IPS-15b (cell line): ENCODE data around the gene MMEL1.

Experiments
- H3K27me3 ChIP-seq: one replicate; pipeline ENCODE4 v1.6.1; 2013; ENCODE audit warnings: low read length; ENCODE audit not compliant: control insufficient read depth, insufficient read depth
- H3K36me3 ChIP-seq: one replicate; pipeline ENCODE4 v1.6.1; 2013; ENCODE audit warnings: low read length; ENCODE audit not compliant: control insufficient read depth, insufficient read depth
- H3K4me1 ChIP-seq: one replicate; pipeline ENCODE4 v1.6.1; 2013; ENCODE audit warnings: mild to moderate bottlenecking, low read length; ENCODE audit not compliant: control insufficient read depth, insufficient read depth
- H3K4me3 ChIP-seq: one replicate; pipeline ENCODE4 v1.5.1; 2013; ENCODE audit warnings: low read depth, low read length
- H3K9ac ChIP-seq: one replicate; pipeline ENCODE4 v1.6.1; 2013; ENCODE audit warnings: low read depth, mild to moderate bottlenecking, low read length
- H3K9me3 ChIP-seq: one replicate; pipeline ENCODE4 v1.6.1; 2013; ENCODE audit warnings: mild to moderate bottlenecking, low read length; ENCODE audit not compliant: control insufficient read depth, insufficient read depth

The MMEL1 gene

DNA sequence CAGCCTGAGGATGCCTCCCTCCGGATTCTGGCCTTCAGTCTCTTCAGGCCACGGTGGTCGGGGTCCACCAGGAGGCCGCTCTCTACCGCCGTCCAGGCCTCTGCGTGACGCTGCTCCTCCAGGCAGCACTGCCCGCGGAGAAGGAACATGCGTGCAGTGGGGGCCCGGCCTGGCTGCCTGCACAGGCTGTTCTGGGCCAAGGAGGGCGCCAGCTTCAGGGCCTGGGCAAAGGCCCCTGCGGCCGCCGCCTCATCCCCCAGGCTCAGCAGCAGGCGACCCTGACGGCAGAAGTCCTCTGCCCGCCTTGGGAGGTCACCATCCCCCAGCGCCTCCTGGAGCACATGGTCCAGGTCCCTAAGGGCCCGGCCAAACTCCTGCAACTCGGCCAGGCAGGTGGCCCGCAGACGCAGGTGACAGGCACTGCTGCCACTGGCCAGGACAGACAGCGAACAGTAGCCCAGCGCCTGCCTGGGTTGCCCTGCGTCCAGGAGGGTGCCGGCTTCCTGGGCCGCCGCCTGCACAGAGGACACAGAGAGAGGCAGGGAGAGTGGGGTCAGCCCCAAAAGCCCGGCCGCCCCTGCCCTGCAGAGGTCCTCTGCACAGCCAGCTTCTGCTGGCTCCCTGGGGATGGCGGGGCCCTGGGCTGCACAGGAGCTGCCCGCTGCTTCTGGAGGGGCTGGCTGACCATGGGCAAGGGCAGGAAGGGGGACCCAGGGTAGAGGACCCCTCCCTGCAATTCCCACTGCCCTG is 8.7 kb upstream of the MMEL1 start:
- Histone ChIP-seq H3K36me3 (no peaks in the 10 kb centered on the region), H3K9ac (no peak overlapping the region), H3K4me3 (peak overlapping the region; percentile 70), H3K4me1 (no peaks in the 10 kb centered on the region), H3K9me3 (peaks cover 4% of the 10 kb centered on the region), H3K27me3 (peaks cover 12% of the 10 kb centered on the region)

DNA sequence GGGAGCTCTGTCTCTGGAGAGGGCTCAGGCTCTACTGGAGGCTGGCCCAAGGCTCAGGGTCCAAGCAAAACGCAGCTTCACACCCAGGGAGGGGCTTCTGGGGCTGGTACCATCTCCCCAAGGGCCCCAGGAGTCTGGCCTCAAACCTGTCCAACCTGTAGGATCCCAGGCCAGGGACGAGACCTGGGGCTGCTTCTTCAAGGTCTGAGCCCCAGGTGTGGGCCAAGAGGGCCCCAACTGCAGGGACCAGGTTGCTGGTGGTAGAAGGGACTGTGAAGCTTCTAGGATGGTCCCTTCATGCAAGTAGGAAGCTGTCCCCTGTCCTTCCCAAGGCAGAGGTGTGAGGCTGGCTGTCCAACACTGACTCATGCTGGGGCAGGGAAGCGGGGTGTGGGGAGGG is 7.8 kb upstream of the MMEL1 start:
- H3K27me3 ChIP-seq = peaks cover 12% of the 10 kb centered on the region

DNA sequence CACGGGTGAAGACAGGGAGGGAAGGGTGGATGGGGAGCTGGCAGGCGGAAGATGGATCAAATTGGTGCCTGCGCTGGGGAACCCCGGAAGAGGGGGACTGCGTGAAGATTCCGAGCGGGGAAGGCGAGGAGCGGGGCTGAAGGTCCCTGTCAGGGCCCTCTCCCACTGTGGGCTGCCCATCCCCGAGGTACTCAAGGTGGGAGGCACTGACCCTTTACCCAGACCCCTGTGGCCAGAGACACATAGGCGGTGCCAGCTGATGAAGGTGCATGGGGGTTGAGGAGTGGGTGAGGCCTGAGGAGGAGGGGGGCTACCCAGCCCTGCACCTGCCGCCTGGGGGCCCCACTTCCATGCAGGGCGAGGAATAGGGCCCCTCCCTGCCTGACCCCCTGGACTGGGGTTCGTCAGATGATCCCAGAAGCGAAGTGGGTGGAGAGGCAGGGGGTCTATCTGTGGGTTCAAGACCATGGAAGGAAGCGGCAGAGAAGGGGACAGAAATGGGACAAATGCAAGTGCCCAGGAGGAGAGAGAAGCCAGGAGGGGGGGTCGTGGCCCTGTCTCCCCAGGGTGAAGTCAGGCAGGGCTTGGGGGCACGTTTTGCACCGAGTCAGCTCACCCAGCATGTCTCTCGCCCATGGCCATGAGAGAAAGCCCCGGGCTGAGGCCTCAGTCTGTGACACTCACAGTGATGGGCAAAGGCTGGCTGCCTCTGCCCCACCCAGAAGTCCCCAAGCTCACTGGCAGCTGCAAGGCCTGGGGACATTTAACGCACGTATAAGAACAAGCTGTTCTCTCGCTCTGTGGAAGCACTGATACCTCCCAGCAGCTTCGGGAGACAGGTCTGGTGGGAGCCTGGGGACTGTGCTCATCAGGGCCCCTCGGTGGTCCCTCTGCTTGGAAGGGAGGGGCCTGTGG is 7.0 kb upstream of the MMEL1 start:
- no peaks in the 10 kb centered on the region for H3K4me1 ChIP-seq
- H3K36me3 ChIP-seq = no peaks in the 10 kb centered on the region
- no peak overlapping the region for H3K4me3 ChIP-seq
- no peak overlapping the region for H3K9ac ChIP-seq
- H3K27me3 ChIP-seq = peaks cover 12% of the 10 kb centered on the region
- H3K9me3 ChIP-seq = peaks cover 4% of the 10 kb centered on the region

More for the DNA sequence above, 7.8 kb upstream of the MMEL1 start:
- Histone ChIP-seq H3K9ac (no peak overlapping the region), H3K36me3 (no peaks in the 10 kb centered on the region), H3K9me3 (peaks cover 4% of the 10 kb centered on the region), H3K4me3 (no peak overlapping the region), H3K4me1 (no peaks in the 10 kb centered on the region)

- Histone ChIP-seq H3K9ac (no peak overlapping the region), H3K36me3 (no peaks in the 10 kb centered on the region), H3K27me3 (peaks cover 12% of the 10 kb centered on the region)
These were observed 6.4 kb upstream of the MMEL1 start for GRCh38 chr1:2639203-2639602.

DNA sequence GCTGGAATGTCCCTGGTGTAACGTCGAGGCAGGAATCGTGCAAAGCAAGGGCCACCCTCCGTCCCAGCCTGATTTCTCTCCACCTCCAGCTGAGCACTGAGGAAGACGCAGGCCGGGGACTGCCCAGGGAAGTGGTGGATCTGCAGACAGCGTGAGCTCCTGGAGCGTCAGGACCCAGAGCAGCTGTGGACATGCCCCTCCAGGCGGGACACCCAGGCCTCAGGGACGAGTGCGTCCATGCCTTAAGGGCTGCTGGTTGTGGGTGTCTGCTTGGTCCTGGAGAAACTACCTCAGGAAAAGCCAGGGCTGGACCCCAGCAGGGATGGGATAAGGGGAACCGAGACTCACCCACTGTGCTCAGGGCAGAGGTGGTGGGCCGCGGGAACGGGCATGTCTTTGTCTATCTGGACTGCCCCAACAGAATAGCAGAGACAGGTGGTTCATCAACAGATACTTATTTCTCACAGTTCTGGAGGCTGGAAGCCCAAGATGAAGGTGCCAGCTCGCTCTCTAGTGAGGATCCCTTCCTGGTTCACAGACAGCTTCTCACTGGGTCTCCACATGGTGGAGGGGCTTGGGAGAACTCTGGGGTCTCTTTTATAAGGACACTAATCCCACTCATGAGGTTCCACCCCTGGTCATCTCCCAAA is 5.8 kb upstream of the MMEL1 start:
- Histone ChIP-seq H3K36me3 (no peaks in the 10 kb centered on the region), H3K27me3 (peaks cover 12% of the 10 kb centered on the region), H3K4me1 (no peaks in the 10 kb centered on the region), H3K9ac (no peak overlapping the region), H3K9me3 (peaks cover 4% of the 10 kb centered on the region), H3K4me3 (no peak overlapping the region)

More at GRCh38 chr1:2639203-2639602, 6.4 kb upstream of the MMEL1 start:
- Histone ChIP-seq H3K4me3 (no peak overlapping the region), H3K4me1 (no peaks in the 10 kb centered on the region), H3K9me3 (peaks cover 4% of the 10 kb centered on the region)

DNA sequence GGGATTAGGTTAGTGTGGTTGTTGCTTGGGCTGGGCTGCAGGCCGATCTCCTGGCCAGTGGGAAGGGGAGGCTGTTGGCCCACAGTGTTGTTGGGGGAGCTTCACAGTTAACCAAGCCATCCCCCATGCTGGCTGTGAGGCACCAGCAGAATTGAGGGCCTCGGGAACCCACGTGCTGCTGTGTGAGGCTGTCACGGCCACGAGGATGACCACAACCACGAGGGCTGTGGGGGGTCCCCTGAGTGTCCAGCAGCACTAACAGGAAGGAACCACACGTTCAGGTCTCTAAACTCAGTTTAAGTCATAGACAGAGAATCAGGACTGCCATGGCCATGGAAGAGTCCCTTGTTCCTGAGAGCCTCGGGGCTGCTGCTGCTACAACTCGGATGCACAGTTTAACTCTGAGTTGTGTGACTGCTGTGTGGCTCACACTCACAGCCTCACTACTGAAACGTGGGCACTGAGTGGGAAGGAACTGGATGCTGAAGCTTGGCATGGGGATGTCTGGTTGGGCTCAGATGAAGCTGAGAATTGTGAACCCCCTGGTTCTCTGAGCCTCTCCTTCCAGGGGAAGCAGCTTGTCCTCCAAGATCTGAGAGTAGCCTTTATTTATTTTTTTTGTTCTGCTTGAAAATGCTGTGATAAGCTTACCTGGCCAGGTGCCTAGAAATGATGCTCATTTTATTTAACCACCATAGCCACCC is 4.8 kb upstream of the MMEL1 start:
- Histone ChIP-seq H3K27me3 (peaks cover 12% of the 10 kb centered on the region), H3K36me3 (no peaks in the 10 kb centered on the region), H3K4me1 (peaks cover 2% of the 10 kb centered on the region), H3K4me3 (no peak overlapping the region), H3K9ac (no peak overlapping the region), H3K9me3 (peaks cover 4% of the 10 kb centered on the region)

- H3K4me1 ChIP-seq = peaks cover 4% of the 10 kb centered on the region
- peaks cover 4% of the 10 kb centered on the region for H3K9me3 ChIP-seq
- no peak overlapping the region for H3K9ac ChIP-seq
- no peaks in the 10 kb centered on the region for H3K36me3 ChIP-seq
- no peak overlapping the region for H3K4me3 ChIP-seq
- peaks cover 12% of the 10 kb centered on the region for H3K27me3 ChIP-seq
These were observed 3.9 kb upstream of the MMEL1 start for GRCh38 chr1:2636733-2637132.

DNA sequence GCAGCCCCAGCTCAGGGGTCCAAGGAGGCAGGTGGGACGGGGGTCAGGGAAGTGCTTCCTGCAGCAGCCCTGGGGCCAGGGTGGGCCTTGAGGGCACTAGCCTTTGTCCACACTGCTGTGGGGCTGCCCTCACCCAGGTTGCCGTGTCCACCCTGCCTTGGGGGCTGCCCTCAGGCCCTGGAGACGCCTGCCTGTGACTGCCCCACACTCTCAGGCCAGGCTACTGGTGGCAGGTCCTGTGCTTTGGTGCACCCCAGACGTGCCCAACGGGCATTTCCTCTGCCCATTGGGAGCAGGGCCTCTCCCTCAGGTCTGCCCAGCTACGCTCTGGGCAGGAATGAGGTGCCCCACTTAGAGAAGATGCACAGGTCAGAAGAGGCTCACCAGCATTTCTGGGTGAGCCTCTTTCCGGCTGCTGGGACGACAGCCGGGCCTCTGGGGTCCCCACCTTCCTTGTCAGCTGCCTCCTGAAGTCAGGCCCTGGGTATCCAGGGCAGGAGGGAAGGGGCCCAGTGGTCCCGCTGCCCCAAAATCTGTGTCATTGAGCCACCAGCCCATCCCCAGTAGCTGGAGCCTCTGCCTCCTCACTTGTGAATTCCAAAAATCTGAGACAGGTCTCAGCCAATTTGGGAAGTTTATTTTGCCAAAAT is 2.7 kb upstream of the MMEL1 start:
- Histone ChIP-seq H3K36me3 (no peaks in the 10 kb centered on the region), H3K4me3 (no peak overlapping the region), H3K9ac (no peak overlapping the region), H3K9me3 (peaks cover 4% of the 10 kb centered on the region), H3K27me3 (peaks cover 16% of the 10 kb centered on the region), H3K4me1 (peaks cover 4% of the 10 kb centered on the region)

DNA sequence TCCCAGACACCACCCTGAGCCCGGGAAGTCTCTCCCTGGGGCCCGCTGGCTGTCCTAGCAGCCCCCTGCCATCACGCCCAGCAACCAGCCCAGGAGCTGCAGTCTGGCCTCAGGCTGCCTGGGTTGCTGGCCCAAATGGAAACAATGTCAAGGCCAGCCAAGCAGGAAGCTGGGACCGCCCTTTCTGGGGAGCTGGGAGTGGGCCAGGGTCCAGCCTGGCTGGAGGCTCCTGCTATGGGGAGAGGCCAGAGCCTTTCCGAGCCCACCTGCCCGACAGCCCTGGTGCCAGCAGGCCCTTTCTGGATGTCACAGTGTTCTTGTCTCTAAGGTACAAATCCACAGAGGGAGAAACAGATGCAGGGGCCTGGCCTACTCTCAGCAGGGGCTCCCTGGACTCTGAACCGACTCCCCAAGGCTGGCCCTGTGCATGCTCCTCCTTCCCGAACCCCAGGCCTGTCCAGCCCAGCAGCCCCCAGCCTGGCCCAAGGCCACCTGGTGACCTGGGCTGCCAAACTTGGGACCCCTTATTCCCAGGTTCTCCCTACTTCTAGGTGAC is 1.2 kb upstream of the MMEL1 start:
- peaks cover 4% of the 10 kb centered on the region for H3K9me3 ChIP-seq
- H3K4me1 ChIP-seq = peaks cover 4% of the 10 kb centered on the region
- H3K9ac ChIP-seq = no peak overlapping the region
- peaks cover 30% of the 10 kb centered on the region for H3K27me3 ChIP-seq
- H3K4me3 ChIP-seq = no peak overlapping the region
- H3K36me3 ChIP-seq = no peaks in the 10 kb centered on the region

DNA sequence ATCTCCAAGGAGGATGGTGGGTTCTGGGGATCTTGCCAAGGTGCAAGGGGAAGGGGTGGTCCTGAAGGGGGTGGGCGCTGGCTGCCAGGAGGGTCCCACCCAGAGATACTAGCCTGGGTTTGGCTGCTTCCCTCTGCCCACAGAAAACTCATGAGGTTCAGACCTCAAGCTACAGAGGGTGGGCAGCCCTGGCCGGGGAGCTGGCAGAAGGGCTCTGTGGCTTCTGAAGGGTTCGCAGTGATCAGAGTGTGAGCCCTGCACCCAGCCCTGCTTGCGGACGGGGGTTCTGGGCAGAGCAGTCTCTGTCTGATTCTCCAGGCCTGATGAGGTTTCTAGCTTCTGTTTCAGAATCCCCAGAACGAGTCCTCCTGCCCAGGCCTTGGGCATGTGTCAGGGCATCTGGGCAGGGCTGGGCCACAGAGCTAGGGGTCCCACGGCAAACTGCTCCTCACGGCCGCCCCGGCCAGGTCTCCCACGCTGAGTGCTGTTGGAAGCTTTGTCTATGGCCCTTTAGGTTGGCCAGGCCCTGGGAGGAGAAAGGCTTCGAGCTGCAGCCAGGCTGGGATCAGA is 635 bp upstream of the MMEL1 start:
- H3K27me3 ChIP-seq = peaks cover 30% of the 10 kb centered on the region
- H3K4me3 ChIP-seq = no peak overlapping the region
- peaks cover 4% of the 10 kb centered on the region for H3K9me3 ChIP-seq
- H3K4me1 ChIP-seq = peaks cover 4% of the 10 kb centered on the region
- H3K9ac ChIP-seq = no peak overlapping the region
- no peaks in the 10 kb centered on the region for H3K36me3 ChIP-seq
